ENCODE measurements around the gene REEP1.

Gene REEP1

DNA sequence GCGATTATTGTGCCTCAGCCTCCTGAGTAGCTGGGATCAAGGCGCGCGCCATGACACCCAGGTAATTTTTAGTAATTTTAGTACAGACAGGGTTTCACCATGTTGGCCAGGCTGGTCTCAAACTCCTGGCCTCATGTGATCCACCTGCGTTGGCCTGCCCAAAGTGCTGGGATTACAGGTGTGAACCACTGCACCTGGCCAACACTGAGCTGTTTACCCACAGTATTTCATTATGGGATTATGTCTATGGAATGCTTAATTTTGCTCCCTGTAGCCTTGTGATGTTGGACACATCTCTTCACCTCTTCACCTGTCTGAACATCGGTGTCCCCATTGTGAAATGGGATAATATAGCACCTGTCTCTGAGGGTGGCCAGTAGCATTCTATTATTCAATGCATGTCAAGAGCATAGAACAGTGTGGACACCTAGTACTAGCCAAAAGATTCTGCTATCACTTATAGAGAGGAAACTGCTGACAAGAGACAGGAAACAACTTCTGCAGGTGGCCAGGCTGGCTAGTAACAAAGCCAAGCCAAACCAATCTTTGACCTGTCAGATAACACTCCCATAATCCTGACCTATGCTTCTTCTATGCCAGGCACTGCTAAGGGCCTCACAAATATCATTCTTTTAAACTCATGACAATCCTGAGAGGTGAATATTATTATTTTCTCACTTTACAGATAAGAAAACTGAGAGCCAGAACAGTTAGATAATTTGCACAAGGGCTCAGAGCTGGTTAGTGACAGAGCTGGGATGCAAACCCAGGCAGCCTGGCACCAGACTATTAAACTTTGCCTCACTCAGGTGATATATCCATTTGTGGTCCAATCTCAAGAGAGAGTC is 29.4 kb upstream of the REEP1 start:
- no peak overlapping the region for H3K4me3 ChIP-seq (ENCODE audit: low read depth, low read length)
- DNase-seq (ENCODE audit: low read depth), result no peak
- TF ChIP-seq, protein P1, sequence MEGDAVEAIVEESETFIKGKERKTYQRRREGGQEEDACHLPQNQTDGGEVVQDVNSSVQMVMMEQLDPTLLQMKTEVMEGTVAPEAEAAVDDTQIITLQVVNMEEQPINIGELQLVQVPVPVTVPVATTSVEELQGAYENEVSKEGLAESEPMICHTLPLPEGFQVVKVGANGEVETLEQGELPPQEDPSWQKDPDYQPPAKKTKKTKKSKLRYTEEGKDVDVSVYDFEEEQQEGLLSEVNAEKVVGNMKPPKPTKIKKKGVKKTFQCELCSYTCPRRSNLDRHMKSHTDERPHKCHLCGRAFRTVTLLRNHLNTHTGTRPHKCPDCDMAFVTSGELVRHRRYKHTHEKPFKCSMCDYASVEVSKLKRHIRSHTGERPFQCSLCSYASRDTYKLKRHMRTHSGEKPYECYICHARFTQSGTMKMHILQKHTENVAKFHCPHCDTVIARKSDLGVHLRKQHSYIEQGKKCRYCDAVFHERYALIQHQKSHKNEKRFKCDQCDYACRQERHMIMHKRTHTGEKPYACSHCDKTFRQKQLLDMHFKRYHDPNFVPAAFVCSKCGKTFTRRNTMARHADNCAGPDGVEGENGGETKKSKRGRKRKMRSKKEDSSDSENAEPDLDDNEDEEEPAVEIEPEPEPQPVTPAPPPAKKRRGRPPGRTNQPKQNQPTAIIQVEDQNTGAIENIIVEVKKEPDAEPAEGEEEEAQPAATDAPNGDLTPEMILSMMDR (IDR thresholded peaks at IDR 0.05; ENCODE audit: control insufficient read depth, extremely low read depth, insufficient read depth), result no peak

DNA sequence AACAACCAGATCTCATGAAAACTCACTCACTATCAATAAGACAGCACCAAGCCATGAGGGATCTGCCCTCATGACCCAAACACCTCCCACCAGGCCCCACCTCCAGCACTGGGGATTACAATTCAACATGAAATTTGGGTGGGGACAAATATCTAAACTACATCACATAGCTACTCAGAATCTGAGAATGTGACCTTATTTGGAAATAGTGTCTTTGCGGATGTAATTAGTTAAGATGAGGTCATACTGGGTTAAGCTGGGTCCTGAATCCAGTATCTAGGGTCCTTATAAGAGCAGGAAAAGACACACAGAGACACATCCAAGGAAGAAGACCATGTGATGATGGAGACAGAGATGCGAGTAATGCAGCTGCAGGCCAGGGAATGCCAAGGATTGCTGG is 27.5 kb upstream of the REEP1 start:
- TF ChIP-seq, protein P1 (IDR thresholded peaks at IDR 0.05; ENCODE audit: control insufficient read depth, extremely low read depth, insufficient read depth), result no peak
- no peak for DNase-seq (ENCODE audit: low read depth)
- no peak overlapping the region for H3K4me3 ChIP-seq (ENCODE audit: low read depth, low read length)

DNA sequence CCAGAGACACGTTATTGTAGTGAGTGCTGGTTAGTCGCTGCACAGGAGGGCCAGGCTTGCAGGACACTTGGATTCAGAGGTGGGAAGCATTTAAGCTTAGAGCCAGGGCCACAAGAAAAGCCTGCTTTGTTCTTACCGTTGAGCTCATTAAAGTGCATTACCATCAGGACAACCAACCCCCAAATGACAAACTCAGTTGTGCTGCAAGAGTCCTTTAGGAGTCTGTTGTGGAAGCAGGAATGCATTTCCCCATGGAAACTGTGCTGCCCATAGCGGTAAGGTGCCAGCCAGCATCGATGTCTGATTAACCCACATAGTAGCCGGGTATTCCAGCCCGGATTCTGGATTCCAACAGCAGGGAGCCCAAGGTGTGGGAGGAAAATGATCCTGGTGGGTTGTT is 23.4 kb upstream of the REEP1 start:
- no peak for DNase-seq (ENCODE audit: low read depth)
- TF ChIP-seq, protein P1 (IDR thresholded peaks at IDR 0.05; ENCODE audit: control insufficient read depth, extremely low read depth, insufficient read depth), result no peak
- no peak overlapping the region for H3K4me3 ChIP-seq (ENCODE audit: low read depth, low read length)

DNA sequence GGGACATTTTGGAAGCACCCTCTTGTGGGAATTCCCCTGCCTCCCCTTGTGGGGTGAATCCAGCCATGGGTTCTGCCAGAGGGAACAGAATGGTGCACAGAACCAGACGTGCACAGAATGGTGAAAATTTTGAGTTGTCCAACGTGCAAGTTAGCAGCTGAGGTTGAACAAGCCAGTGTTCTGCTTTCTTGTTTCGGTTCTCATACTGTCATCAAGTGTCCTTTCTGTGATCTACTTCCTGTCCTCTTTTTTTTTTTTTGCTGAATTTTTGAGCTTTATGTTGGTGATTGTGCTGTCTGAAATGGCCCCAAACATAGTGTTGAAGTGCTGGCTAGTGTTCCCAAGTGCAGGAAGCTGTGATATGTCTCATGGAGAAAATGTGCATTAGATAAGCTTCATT is 21.5 kb upstream of the REEP1 start:
- no peak for DNase-seq (ENCODE audit: low read depth)
- no peak overlapping the region for H3K4me3 ChIP-seq (ENCODE audit: low read depth, low read length)
- TF ChIP-seq, protein P1 (IDR thresholded peaks at IDR 0.05; ENCODE audit: control insufficient read depth, extremely low read depth, insufficient read depth), result no peak

DNA sequence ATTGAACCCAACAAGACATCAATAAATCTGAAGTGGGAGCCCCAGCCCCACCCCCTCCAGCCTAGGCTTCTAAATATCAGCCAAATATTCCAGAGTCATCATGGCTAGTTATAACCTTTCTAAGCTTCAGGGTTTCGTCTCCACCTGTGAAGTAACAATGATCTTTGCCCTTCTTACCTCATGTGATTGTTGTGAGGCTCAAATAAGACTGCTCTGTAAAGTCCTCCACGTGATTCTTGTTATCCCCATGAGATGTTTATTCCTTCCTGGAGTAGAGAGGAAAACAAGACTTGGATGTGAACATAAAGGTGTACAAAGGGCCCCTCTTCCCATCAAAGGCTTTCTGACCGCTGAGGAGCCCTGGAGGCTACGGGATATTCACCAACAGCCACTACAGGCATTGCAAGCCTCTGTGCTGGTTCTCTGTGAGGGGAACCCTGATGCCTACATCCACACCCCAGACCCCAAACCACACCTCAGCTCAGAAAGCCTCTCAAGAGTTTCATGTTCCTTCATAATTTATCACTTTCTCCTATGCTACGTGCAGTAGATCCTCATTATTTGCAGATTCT is 20.1 kb upstream of the REEP1 start:
- no peak overlapping the region for H3K4me3 ChIP-seq (ENCODE audit: low read depth, low read length)
- TF ChIP-seq, protein P1 (IDR thresholded peaks at IDR 0.05; ENCODE audit: control insufficient read depth, extremely low read depth, insufficient read depth), result no peak
- no peak for DNase-seq (ENCODE audit: low read depth)

DNA sequence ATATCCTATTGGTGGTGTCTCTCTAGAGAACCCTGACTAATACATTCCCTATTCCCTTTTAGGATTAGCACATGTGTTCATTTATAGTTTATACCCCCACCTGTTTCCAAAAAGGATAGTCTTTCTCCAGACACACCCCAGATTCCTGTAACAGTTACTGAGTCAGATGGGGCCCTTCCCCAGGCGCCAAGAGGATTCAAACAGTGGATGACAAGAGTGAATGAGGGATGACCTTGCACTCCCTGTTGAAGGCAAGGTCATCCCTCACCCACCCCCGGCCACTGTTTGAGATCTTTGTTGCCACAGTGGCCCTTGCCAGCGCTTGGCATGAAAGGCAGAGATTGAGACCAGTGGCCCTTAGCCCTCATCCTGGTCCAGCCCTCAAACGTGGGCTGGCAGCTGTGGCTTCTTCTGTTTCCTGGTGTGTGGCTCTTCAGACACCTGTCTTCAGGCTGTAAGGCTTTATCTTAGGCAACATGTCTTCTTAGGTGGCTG is 15.3 kb upstream of the REEP1 start:
- TF ChIP-seq, protein P1 (IDR thresholded peaks at IDR 0.05; ENCODE audit: control insufficient read depth, extremely low read depth, insufficient read depth), result no peak
- H3K4me3 ChIP-seq (ENCODE audit: low read depth, low read length), result no peak overlapping the region
- no peak for DNase-seq (ENCODE audit: low read depth)
